PC-3 (cell line): ENCODE measurements around the gene CLEC11A. TPM values are rescaled to one million over a fixed set of nuclear protein-coding genes. Genes with fewer than 3 reads are reported as not detected.
"Not testable (repeated sequence)": the region's sequence is repeated elsewhere in the genome, so short reads cannot be mapped to it uniquely, and the experiment has no call there.

Source experiments
- ATAC-seq: fragments of 200-7000 bp; cut with Tn5 transposase; 2 replicates; pipeline ENCODE4 v1.9.1; 2020; ENCODE audit warnings: mild to moderate bottlenecking, moderate library complexity
- BruUV-seq: library from RNA; stranded (reverse); fragments of 400-500 nt; replicated peaks from 2 replicates; lab custom pipeline; 2021; lab: Mats Ljungman, UMichigan
- CTCF ChIA-PET: fragments of 300-600 bp; sonication (Branson Sonifier 250); formaldehyde crosslinking; loops from one replicate; lab custom pipeline; 2022; ENCODE audit warnings: antibody characterized with exemption; lab: Charles Lee
- POLR2A ChIA-PET: fragments of 300-600 bp; sonication (Branson Sonifier 250); formaldehyde crosslinking; loops from one replicate; lab custom pipeline; 2022; ENCODE audit warnings: antibody characterized with exemption; ENCODE audit not compliant: unreplicated experiment; lab: Charles Lee
- DNase-seq: peaks from one replicate; pipeline ENCODE4 v3.0.0-alpha.2; 2015
- H2AFZ ChIP-seq: fragments of 300-600 bp; sonication (generic); 2 replicates; pipeline ENCODE4 v1.6.0; 2016; ENCODE audit warnings: antibody characterized with exemption, low read length
- H3F3A ChIP-seq: fragments of 300-600 bp; sonication (generic); one replicate; pipeline ENCODE4 v1.6.0; 2017; ENCODE audit warnings: antibody characterized with exemption, low read length, control low read depth, mild to moderate bottlenecking; ENCODE audit not compliant: unreplicated experiment
- H3K27ac ChIP-seq: fragments of 300-600 bp; sonication (generic); 2 replicates; pipeline ENCODE4 v1.5.1; 2016; ENCODE audit warnings: mild to moderate bottlenecking, low read length
- H3K27me3 ChIP-seq: fragments of 300-600 bp; sonication (generic); 2 replicates; pipeline ENCODE4 v1.6.1; 2016; ENCODE audit warnings: low read length, mixed read lengths
- H3K36me3 ChIP-seq: fragments of 300-600 bp; sonication (generic); 2 replicates; pipeline ENCODE4 v1.6.1; 2016; ENCODE audit warnings: low read depth, mixed run types, low read length, mixed read lengths
- H3K4me1 ChIP-seq: fragments of 300-600 bp; sonication (generic); 2 replicates; pipeline ENCODE4 v1.5.1; 2016; ENCODE audit warnings: low read length; ENCODE audit not compliant: insufficient read depth
- H3K4me2 ChIP-seq: fragments of 300-600 bp; sonication (generic); 2 replicates; pipeline ENCODE4 v1.6.0; 2016; ENCODE audit warnings: low read length
- H3K4me3 ChIP-seq: fragments of 300-600 bp; sonication (generic); 2 replicates; pipeline ENCODE4 v1.5.1; 2016; ENCODE audit warnings: mild to moderate bottlenecking, low read length, mixed read lengths
- H3K79me2 ChIP-seq: fragments of 300-600 bp; sonication (generic); 2 replicates; pipeline ENCODE4 v1.6.1; 2017; ENCODE audit warnings: low read length, mixed read lengths
- H3K9ac ChIP-seq: fragments of 300-600 bp; sonication (generic); 2 replicates; pipeline ENCODE4 v1.6.0; 2016; ENCODE audit warnings: mild to moderate bottlenecking, low read length
- H3K9me2 ChIP-seq: fragments of 300-600 bp; sonication (generic); replicated peaks from 2 replicates; pipeline ENCODE4 v1.6.1; 2016; ENCODE audit warnings: mixed run types, low read length, mixed read lengths
- H3K9me3 ChIP-seq: fragments of 300-600 bp; sonication (generic); 2 replicates; pipeline ENCODE4 v1.6.1; 2016; ENCODE audit warnings: low read length, mixed read lengths
- H4K20me1 ChIP-seq: fragments of 300-600 bp; sonication (generic); 2 replicates; pipeline ENCODE4 v1.6.1; 2016; ENCODE audit warnings: low read length, mixed read lengths
- EZH2 ChIP-seq: fragments of 300-600 bp; sonication (generic); IDR thresholded peaks from one replicate; pipeline ENCODE4 v1.6.1; 2017; ENCODE audit warnings: antibody characterized with exemption, mild to moderate bottlenecking, low read length; ENCODE audit not compliant: unreplicated experiment
- EZH2phosphoT487 ChIP-seq: fragments of 300-600 bp; sonication (generic); IDR thresholded peaks from 2 replicates; pipeline ENCODE4 v1.6.1; 2018; ENCODE audit warnings: mild to moderate bottlenecking, antibody characterized with exemption, low read length, borderline replicate concordance
- intact Hi-C: fragments of 100-400 bp; cut with micrococcal nuclease; formaldehyde crosslinking; loops from 2 replicates; pipeline ENCODE4 v1.9.0; 2023
- total RNA-seq: library from RNA; depleted of rRNA; stranded (reverse); fragments of >200 nt; gene quantifications from 2 replicates; pipeline ENCODE4 v1.2.3, GENCODE V29; 2014
- TF ChIP-seq, protein P1 (sequence below): fragments of 300-600 bp; sonication (generic); conservative IDR thresholded peaks from 2 replicates; pipeline ENCODE4 v1.5.1; 2017; ENCODE audit warnings: antibody characterized with exemption, low read depth, mild to moderate bottlenecking, low read length

Gene CLEC11A
- total RNA-seq, 1 experiment from 2014 or later = 2.3 TPM

DNA sequence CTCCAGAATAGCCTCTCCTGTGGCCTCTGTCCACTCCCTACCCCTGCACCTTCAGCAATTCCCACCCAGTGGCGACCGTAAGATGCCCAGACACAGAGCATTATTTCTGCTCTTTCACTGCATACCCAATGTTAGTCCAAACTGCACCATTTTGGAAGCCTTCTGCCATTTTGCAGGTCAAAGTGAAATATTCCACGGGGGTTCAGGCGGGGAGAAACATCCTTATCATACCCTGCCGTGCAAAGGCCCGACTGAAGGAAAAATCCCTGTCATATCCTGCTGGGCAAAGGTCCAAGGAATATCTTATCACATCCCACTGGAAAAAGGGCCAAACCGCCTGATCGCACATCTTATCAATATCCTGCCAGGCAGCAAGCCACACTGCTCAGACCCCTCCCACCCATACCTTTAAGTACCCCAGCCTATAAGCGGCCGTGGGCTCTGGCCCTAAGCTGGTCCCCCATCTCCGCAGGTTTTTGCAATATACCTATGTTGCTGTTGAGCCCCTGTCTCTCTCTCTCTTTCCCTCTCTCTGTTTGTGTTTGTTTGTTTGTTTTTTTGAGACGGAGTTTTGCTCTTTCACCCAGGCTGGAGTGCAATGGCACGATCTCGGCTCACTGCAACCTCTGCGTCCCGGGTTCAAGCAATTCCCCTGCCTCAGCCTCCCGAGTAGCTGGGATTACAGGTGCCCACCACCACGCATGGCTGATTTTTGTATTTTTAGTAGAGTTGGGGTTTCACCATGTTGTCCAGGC, 18.2 kb downstream of the CLEC11A start:
- no peak for TF ChIP-seq EZH2
- TF ChIP-seq, protein P1, sequence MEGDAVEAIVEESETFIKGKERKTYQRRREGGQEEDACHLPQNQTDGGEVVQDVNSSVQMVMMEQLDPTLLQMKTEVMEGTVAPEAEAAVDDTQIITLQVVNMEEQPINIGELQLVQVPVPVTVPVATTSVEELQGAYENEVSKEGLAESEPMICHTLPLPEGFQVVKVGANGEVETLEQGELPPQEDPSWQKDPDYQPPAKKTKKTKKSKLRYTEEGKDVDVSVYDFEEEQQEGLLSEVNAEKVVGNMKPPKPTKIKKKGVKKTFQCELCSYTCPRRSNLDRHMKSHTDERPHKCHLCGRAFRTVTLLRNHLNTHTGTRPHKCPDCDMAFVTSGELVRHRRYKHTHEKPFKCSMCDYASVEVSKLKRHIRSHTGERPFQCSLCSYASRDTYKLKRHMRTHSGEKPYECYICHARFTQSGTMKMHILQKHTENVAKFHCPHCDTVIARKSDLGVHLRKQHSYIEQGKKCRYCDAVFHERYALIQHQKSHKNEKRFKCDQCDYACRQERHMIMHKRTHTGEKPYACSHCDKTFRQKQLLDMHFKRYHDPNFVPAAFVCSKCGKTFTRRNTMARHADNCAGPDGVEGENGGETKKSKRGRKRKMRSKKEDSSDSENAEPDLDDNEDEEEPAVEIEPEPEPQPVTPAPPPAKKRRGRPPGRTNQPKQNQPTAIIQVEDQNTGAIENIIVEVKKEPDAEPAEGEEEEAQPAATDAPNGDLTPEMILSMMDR = no peak
- TF ChIP-seq EZH2phosphoT487 = no peak
- no peak overlapping the region for H2AFZ ChIP-seq
- no peak for DNase-seq
- CTCF ChIA-PET = no interaction called here
- no peaks in the 10 kb centered on the region for H3K9me2 ChIP-seq
- H3K79me2 ChIP-seq = no peaks in the 10 kb centered on the region
- ATAC-seq = no peak
- H3K4me2 ChIP-seq = no peak overlapping the region
- no peak overlapping the region for H3K27ac ChIP-seq
- no TSS peak for BruUV-seq
- H3K9ac ChIP-seq = no peak overlapping the region
- intact Hi-C loops = no loop called here
- H4K20me1 ChIP-seq = no peaks in the 10 kb centered on the region
- no peaks in the 10 kb centered on the region for H3K36me3 ChIP-seq
- POLR2A ChIA-PET = no interaction called here
- H3K4me1 ChIP-seq = no peaks in the 10 kb centered on the region
- H3F3A ChIP-seq = no peaks in the 10 kb centered on the region
- H3K27me3 ChIP-seq = peaks cover 51% of the 10 kb centered on the region
- no peaks in the 10 kb centered on the region for H3K9me3 ChIP-seq
- no peak overlapping the region for H3K4me3 ChIP-seq

DNA sequence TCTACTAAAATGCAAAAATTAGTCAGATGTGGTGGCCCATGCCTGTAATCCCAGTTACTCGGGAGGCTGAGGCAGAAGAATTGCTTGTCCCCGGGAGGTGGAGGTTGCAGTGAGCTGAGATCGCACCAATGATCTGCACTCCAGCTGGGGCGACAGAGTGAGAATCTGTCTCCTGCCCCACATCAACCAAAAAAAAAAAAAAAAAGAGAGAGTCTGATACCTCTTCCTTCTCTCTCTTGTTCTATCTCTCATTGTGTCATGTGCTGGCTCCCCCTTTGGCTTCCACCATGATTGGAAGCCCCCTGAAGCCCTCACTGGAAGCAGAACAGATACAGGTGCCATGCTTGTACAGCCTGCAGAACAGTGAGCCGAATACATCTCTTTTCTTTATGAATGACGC, 20.4 kb downstream of the CLEC11A start:
- Histone ChIP-seq H2AFZ (no peak overlapping the region), H3K4me3 (no peak overlapping the region), H3K4me1 (no peaks in the 10 kb centered on the region), H3K4me2 (no peak overlapping the region), H3K9me3 (no peaks in the 10 kb centered on the region), H3K79me2 (no peaks in the 10 kb centered on the region), H3K9ac (no peak overlapping the region), H3K27me3 (peaks cover 31% of the 10 kb centered on the region), H3F3A (no peaks in the 10 kb centered on the region), H3K27ac (no peak overlapping the region), H3K9me2 (no peaks in the 10 kb centered on the region), H3K36me3 (no peaks in the 10 kb centered on the region), H4K20me1 (no peaks in the 10 kb centered on the region)
- BruUV-seq = no TSS peak
- intact Hi-C loops = no loop called here
- no peak for TF ChIP-seq EZH2phosphoT487
- TF ChIP-seq, protein P1 = no peak
- TF ChIP-seq EZH2 = no peak
- ATAC-seq = no peak
- ChIA-PET CTCF (no interaction called here), POLR2A (no interaction called here)
- no peak for DNase-seq

DNA sequence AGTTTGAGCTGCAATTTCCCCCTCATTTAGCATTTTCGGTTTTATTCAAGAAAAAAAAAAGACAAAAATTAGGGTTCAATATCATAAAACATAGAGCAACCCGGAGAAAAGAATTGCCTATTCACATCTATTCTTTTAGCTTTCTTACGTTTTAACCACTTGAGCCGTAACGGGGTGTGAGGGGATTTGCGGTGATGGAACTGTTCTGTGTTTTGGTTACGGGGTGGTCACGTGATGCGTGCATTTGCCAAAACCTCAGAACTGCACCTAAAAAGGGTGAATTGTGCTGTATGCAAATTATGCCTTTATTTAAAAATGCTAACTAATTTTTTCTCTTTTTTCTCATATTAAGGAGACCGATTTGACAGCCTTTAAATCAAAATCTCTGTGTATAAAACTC, 22.1 kb downstream of the CLEC11A start:
- intact Hi-C loops = no loop called here
- CTCF ChIA-PET = no interaction called here
- peaks cover 21% of the 10 kb centered on the region; the same call in 1 of the 2 replicates for H3K27me3 ChIP-seq

DNA sequence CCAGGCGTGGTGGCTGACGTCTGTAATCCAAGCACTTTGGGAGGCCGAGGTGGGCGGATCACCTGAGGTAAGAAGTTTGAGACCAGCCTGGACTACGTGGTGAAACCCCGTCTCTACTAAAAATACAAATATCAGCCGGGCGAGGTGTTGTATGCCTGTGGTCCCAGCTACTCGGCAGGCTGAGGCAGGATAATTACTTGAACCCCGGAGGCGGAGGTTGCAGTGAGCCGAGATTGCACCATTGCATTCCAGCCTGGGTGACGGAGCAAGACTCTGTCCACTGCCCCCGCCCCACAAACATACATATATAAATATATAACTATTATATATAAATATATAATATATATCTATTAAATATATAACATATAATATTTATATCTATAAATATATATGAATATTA, 24.0 kb downstream of the CLEC11A start:
- H3F3A ChIP-seq, H3K36me3 ChIP-seq, BruUV-seq, CTCF ChIA-PET, POLR2A ChIA-PET, DNase-seq, H2AFZ ChIP-seq, H3K9me2 ChIP-seq, intact Hi-C loops, H3K79me2 ChIP-seq, H3K4me3 ChIP-seq, H4K20me1 ChIP-seq, ATAC-seq, H3K9ac ChIP-seq, H3K27ac ChIP-seq, H3K4me2 ChIP-seq, H3K4me1 ChIP-seq, H3K9me3 ChIP-seq: not testable (repeated sequence)
- peaks cover 15% of the 10 kb centered on the region for H3K27me3 ChIP-seq

More for the DNA sequence above, 22.1 kb downstream of the CLEC11A start:
- no TSS peak for BruUV-seq
- no peak for DNase-seq
- Histone ChIP-seq H3K9me2 (no peaks in the 10 kb centered on the region), H3K79me2 (no peaks in the 10 kb centered on the region), H3K4me3 (no peak overlapping the region), H4K20me1 (no peaks in the 10 kb centered on the region), H3K9me3 (no peaks in the 10 kb centered on the region), H3K36me3 (no peaks in the 10 kb centered on the region), H3K9ac (no peak overlapping the region), H3K4me1 (no peaks in the 10 kb centered on the region), H3F3A (no peaks in the 10 kb centered on the region), H3K4me2 (no peak overlapping the region), H3K27ac (no peak overlapping the region), H2AFZ (no peak overlapping the region)
- TF ChIP-seq, protein P1 = no peak
- TF ChIP-seq EZH2phosphoT487 = no peak
- TF ChIP-seq EZH2 = no peak
- no peak for ATAC-seq
- POLR2A ChIA-PET = no interaction called here
